ENCODE data around the gene TENM3. TPM values are rescaled to one million over a fixed set of nuclear protein-coding genes. Genes with fewer than 3 reads are reported as not detected.

The TENM3 gene
- polyA plus RNA-seq, 1 donor = 19.5 TPM

DNA sequence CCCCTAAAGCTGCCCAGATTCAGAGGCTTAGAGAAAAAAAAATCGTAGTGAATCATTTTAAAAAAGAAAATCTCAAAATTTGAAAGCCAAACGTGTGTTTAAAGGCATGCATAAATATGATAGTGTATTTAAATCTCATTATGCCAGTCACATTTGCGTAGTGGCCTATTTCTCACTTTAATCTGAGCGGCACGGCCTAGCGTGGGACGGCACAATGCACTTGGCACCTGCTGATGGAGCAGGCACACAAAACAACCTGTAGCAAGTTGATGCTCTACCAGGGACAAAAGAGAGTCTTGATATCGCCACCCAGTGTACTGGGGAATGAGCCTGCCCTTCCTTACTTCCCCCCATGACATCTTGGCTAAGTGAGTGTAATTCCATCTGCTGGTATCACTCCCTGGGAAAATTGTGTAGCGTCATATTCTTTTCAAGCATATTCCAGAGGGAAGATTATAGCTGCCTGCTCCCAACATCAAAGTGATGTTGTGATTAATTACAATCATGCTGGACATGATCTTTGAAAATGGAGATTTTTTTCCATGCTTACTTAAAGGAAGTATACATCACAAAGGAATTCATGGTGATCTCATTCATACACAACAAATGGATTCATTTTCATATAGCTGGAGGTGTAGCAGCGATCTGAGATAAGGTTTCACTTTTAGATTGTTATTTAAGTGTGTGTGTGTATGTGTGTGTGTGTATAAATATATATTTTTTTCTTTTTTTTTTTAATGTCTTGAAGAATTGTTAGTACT lies 535.2 kb downstream of the TENM3 start:
- no peak for DNase-seq

DNA sequence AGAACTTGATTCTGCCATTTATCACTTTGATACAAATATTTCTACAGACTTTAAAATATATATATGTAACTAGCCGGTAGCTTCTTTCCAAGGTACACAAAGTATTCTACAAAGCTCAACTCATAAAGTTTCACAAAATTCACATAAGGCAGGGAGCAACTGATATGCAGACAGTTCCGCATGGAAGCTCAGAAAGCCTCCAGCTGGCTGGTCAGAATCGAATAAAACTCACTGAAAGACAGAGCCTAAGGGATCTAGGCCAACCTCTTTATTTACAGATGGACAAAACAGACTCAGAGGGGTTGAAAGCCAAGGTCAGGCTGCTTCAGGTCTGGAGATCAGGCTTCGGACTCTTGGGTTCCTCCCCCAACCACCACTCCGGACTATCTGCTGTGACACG lies 543.8 kb downstream of the TENM3 start:
- DNase-seq = no peak

DNA sequence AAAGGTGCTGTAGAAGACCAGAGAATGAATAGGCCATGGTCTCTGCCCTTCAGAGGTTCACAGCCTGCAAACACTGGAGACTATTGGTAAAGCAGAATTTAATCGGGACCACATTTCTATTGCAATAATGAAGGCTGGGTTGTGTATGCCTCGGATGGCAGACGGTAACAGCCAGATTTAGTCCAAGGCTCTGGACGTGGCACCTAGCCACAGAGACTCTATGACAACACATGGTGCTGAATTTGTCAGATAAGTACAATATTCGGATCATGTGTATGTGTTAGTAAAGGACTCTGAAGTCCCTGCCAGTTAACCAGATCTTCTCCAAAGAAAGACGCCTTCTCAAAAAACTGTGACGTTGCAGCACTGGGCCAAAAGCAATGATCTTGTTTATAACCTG lies 545.0 kb downstream of the TENM3 start:
- no peak for DNase-seq

DNA sequence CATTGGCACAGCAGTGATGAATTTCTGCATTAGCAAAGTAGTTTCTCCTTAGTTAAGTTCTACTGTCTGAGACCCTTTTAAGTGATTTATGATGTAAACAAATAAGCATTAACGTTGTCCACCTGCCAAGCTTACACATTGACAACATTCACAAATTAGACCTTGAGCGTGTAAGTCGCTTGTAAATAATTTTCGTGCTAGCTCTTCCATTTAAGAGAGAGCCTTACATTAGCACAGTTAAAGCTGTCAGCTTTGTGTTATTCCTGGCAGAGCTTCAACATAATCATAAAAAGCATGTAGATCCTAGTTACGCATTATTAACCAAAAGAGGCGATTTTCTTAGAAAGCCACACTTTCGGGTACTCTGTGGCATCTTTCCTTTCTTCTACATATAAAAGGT lies 546.3 kb downstream of the TENM3 start:
- no peak for DNase-seq

DNA sequence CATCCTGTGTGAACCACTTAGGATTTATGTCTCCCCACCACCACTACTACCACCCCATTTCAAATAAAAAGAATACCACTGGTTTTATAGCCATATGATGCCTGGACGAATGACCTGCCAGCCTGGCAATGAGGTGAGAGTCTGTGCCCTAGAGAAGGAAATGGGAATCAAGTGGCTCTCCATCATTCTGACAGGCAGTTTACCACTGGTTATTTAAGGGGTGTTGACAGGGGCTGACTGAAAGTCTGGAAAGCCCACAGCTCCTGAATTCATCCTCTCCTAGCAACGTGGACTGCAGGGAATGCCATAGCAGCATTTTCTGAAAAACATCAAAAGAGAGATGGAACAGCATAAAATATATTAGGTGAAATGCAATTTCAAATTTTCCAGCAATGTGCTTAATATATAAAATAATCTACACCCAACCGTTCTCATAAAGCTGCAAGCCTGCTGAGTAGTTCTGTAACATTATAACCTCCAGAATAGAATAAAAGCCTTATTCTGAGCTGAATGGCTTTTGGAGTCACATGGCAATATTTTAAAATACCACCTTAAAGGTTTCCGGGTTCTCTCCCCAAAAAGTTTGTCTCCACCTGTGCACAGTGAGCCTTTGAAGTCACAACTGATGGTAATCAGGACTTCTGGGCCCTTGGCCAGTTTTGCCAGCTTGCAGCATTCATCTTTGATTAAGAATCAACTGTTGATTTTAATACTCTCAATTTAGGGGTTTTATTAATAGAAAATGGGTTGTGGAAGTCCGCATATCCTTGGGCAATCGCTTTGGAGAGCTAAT lies 552.4 kb downstream of the TENM3 start:
- DNase-seq = no peak

DNA sequence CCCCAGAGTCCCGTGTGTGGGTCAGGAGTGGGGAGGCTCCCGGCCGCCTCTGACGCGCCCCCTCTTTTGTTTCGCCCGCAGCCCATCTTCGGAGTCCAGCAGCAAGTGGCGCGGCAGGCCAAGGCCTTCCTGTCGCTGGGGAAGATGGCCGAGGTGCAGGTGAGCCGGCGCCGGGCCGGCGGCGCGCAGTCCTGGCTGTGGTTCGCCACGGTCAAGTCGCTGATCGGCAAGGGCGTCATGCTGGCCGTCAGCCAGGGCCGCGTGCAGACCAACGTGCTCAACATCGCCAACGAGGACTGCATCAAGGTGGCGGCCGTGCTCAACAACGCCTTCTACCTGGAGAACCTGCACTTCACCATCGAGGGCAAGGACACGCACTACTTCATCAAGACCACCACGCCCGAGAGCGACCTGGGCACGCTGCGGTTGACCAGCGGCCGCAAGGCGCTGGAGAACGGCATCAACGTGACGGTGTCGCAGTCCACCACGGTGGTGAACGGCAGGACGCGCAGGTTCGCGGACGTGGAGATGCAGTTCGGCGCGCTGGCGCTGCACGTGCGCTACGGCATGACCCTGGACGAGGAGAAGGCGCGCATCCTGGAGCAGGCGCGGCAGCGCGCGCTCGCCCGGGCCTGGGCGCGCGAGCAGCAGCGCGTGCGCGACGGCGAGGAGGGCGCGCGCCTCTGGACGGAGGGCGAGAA lies 556.5 kb downstream of the TENM3 start:
- no peak for DNase-seq

DNA sequence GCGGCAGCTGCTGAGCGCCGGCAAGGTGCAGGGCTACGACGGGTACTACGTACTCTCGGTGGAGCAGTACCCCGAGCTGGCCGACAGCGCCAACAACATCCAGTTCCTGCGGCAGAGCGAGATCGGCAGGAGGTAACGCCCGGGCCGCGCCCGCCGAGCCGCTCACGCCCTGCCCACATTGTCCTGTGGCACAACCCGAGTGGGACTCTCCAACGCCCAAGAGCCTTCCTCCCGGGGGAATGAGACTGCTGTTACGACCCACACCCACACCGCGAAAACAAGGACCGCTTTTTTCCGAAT lies 557.0 kb downstream of the TENM3 start:
- no peak for DNase-seq

DNA sequence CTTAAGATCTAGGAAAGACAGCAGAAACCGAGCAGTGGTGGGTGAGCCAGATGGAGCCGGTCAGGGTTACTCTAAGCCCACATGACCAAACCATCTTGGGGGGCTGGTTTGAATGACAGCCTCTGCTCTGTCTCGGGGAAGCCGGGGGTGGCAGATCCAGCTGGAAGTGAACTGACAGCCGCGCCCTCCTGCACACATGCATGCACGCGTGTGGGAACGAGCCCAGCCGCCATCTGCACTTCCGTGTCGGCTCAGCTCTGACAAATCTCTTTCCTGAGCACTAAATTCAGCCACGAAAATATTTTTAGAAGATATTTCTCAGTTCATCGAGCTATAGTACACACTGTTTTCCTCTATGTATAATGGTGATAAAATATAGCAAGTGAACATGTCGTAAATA lies 558.4 kb downstream of the TENM3 start:
- DNase-seq = no peak

DNA sequence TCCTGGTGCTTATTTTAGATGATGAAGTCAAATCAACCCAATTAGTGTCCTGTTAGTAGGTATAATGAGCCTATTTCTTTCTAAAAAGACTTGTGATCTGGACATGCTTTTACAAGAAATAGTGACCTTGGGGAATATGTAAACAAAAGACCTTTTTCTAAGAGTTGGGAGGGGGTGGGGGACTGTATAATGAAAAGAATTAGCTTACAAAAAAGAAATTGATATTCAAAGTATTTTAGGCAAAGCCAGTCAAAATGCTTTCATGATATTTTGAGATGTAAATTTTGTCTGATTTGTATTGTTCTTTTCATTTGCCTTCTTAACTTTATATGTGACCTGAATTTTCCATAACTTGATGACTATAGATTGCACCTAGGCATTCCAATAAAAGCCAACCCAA lies 559.4 kb downstream of the TENM3 start:
- DNase-seq = no peak

DNA sequence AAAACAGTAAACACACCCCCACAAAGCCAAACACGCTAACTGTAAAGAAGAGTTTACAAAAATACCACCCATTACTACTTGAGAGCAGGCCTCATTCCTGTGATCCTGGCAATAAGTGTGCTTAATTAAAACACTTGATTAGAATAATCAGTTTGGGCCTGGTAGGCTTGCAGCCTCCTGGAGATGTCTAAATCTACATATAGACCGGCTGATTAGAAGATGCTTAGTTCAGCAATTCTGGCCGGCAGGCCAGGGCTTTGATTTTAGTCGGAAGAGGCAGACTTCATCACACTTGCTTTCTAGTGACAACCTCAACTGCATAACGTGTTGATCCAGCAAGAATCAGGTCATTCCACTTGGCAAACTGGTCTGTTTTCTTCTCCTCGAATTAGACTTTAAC lies 560.0 kb downstream of the TENM3 start:
- DNase-seq = no peak

DNA sequence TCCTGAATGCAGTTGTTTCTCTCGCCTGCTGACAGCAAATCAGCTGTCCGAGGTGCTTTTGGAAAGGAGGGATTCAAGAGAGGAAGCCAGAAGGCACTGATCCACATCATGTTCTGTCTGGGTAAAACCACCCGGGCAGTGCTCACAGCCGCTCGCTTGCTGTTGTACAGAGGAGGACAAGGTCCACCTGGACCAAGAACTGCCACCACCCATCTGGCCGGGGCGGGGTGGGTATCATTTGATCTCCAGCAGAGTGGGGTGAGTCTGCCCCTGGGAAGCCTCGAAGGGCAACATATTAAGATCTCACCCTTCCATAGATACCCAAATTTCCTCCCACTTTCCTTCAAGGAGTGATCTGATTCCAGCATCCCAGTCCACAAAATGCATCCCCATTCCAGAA lies 560.9 kb downstream of the TENM3 start:
- no peak for DNase-seq

DNA sequence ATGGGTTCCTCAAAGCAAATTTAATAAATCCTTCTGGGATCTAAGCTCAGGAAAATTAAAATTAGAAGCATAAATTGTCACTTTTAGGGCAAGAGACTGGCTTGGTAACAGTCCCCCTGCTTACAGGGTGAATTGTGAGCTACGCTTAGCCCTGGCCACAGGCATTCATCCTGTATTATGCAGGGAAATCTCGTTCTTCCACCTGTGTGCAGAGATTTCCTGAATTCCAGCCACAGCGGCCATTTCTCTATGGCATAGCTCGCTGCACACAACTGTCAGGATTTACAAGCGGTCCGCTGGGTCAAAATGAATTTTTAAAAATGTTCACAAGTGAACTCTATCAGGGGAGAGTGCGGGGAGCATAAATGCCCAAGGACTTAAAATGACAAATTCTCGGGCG lies 562.1 kb downstream of the TENM3 start:
- DNase-seq = no peak

DNA sequence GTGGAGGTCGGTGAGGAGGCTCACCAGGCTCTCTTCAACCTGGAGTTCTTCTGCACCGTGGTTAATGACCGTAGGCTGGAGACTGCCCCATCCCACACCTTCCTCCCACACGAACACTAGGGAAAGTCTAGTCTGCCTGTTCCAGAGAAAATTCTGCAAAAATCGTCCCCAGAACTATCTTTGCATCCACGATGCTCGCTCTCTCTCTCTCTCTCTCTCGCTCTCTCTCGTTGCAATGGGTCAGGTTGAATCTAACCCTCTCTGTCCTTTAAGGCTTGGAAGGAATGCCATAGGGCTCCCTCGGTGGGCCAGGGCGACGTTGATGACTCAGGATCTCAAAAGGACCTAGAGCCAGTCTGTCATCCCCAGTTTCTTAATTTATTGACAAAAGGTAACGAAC lies 562.5 kb downstream of the TENM3 start:
- no peak for DNase-seq

DNA sequence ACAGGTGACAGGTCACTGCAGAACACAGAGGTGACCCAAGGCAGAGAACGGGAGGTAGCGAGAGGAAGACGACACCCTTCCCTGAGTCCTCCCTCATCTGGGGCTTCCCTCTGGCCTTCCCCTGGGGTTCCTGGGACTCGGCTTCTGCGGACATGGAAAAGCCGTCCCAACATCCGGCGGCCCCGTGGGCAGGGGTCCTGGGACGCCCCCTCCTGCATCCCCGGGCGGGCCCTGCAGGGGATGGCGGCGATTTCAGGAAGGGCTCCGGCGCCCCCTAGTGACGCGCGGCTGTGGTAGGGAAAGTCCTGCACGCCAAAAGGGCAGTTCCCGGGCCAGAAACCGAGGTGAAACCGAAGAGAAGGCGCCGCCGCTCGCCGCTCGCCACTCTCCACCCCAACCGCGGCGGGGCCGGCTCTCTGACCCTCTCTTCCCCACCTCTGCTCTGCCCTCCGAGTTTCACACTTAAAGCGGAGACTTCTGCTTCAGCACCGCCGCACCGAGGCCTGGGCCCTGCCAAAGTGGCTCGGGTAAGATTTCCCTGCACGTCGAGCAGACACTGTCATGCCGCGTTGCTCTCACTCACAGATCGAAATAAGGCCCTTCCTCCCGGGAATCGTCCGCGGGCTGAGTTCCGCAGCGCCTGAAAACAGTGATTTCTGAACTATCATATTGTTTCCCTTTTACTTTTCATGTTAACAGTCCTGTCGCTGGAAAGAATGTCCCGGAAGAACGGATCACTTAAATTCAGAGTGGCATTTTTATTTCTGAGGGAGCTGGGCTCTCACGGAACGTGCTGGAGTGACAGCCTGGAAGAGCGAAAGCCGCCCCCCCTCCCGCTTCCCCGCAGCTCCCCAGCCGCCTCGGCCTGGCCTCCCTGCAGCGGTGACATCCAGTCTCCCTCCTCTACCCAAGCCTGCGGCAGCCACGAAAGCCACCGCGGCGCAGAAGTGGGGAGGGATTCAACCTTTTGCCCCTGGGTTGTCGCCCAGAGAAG lies 563.4 kb downstream of the TENM3 start:
- peak; percentile 84 for DNase-seq

DNA sequence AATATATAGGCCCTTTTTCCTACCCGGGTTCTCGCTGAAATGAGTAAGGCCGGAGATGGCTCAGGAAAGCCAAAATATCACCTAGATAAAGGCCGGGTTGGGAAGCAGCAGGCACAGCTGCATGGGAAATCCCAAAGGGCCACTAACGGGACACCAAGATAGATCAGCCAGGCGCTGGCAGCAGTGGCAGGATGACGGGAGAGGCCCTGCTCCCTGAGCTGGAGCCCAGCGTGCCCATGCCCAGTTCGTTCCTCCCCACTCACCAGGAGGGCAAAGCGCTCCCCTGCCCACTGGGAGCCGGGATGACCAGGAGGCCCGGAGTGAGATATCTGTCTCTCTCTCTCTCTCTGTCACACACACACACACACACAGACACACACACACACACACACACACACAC lies 564.1 kb downstream of the TENM3 start:
- DNase-seq = no peak

DNA sequence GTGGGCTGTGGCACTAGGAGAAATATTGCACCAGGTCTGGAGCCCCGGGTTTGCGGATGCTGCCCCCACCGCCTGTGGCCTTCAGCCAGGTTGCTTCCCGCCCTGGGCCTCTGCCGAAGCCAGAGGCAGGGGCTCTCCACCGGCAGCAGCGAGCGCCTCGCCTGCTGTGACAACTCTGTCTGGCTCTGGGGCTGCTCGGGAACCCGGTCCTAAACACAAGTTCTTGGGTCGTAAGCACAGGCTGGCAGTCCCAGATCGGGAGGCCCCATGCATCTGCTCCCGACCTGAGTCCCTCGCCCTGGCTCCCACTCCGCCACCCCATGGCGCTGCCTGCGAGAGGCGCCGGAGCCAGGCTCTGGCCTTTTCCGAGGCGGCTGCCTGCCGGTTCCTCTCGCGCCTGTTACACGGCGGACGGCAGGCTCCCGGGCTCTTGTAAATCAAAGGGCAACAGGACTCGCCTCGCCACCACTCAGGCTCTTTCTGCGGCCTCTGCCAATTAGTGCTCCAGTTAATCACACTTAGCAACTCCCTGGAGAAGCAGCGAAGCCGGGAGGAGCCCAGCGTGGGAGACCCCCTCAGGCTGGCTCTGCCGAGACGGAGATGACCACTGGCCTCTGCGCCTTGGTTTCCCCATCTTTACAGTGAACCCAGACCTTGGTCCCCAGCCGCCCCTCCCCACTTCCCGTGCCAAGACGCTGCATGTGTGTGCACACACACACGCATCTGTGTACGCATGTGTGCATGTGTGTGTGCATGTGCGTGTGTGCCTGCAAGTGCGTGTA lies 564.8 kb downstream of the TENM3 start:
- DNase-seq = no peak

DNA sequence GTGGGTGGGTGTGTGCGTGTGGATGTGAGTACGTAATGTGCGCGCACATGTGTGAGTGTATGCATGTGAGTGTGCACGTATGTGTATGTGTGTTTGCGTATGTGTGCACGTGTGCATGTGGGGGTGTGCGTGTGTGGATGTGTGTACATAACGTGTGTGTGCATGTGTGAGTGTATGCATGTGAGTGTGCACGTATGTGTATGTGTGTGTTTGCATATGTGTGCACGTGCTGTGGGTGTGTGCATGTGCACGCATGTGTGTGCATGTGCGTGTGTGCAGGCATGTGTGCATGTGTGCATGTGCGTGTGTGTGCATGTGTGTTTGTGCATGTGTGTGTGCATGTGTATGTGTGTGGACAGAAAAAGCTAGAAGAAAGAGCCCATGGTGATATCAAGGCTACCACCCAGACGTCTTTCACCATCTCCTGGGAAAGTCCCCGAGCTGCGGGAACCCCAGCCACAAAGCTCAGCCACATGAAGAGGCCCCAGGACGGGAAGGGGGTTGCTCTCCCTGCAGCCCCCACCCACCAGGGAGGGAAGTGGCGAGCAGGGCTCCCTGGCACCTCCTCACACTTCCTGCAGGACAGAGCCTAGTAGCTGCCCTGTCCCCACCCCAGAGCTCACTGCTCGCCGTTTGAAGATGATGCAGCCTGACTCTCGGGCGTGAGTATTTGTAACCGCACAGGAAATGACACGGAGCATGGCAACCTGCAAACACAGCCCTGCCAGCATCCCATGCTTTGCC lies 565.6 kb downstream of the TENM3 start:
- DNase-seq = no peak

DNA sequence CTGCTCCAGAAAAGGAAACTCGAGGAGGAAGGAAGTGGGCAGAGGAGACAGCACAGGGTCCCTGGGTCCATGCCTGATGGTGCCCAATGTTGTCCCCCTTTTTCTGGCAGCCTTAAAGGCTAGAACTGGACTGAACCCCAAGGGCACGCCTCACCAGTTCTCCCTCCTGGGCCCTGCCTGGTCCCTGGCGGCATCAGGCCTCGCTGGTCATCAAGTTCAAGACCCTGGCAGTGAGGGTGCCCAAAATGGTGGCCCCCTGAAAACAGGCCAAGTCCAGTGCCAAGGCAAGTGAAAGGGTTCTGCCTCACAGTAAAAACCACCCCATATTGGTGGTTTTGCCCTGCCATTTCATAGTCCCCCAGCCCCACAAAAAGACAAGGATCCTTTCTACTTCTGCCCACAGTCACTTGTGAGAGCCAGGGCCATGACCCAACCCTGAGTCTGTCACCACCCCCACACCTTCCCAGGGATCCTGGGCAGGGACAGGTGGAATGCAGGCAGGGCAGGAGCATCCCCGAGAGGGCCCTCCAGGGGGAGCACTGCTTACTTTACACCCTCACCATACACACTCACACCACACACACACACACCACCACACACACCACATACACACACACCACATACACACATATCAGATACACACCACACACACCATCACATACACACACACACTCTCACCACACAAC lies 566.4 kb downstream of the TENM3 start:
- DNase-seq = no peak

DNA sequence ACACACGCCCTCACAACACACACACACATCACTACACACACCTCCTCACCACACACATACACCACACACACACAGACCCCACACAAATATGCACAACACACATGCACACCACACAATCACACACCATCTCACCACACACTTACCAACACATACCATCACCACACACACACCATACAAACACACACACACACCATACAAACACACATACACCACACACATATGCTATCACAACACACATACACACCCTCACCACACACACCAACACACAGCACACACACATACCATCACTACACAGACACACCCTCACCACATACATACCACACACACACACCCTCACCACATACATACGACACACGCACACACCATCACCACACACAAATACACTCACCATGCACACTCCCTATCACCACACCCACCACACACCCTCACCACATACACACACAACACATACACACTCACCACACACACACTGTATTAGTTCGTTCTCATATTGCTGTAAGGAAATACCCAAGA lies 567.0 kb downstream of the TENM3 start:
- no peak for DNase-seq

DNA sequence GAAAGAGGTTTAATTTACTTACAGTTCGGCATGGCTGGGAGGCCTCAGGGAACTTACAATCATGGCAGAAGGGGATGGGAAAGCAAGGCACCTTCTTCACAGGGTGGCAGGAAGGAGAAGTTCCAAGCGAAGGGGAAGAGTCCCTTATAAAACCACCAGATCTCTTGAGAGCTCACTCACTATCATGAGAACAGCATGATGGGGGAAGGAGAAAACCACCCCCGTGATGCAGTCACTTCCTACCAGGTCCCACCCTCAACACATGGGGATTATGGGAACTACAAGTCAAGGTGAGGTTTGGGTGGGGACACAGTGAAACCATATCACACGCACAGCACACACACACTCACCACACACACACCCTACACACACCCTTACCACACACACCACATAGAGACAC lies 569.7 kb downstream of the TENM3 start:
- DNase-seq = no peak

Measured in left kidney (tissue), 2 donors.